Measurements from ENCODE around the gene TRIM66.

Gene TRIM66

DNA sequence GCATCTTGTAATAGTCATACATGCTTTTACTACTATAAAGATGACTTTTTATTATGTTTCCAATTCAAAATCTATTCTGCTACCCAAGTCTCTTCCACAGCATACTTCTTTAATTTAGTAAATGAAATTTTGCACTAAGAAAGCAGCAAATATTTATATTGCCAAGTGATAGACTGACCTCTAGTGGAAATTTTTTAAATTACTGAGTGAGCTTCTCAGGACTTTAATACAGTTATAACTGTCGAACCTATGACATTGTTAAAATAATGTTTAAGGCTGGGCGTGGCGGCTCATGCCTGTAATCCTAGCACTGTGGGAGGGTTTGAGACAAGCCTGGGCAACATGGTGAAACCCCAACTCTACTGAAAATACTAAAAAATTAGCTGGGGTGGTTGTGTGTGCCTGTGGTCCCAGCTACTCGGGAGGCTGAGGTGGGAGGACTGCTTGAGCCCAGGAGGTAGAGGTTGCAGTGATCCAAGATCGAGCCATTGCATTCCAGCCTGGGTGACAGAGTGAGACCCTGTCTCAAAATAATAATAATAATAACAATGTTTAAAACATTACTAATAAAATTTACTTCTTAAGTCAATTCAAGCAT is 115.8 kb downstream of the TRIM66 start:
- DNase-seq (ENCODE audit: low read depth in 2 of 2) = no peak

DNA sequence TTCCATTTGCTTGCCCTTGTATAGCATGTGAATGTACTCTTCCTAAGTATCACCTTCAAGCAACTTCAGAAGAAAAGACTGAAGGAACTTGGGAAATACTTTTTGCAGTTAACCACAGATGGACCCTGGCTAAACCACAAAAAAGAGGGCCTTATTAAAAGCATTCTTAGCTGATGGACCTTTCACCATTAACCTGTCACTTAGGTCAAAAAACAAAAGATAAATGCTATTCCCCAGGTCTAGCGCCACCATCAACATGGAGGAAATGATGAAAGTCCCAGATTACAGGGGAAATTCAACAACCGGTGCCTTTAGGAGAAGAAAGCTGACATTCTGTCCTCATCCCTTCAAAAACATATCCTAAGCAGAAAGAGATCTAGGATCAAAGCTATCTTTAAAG is 117.9 kb downstream of the TRIM66 start:
- DNase-seq (ENCODE audit: low read depth in 2 of 2) = no peak

Data from stimulated activated CD4-positive, alpha-beta T cell treated with anti-CD3 and anti-CD28 coated beads, Interleukin-1b, Interleukin-23, amount 100 ng/mL, for 4 hours (primary cell).